ENCODE measurements around the gene HNRNPR. TPM values are rescaled to one million over a fixed set of nuclear protein-coding genes. Genes with fewer than 3 reads are reported as not detected.

Gene HNRNPR
- 229 TPM for total RNA-seq

DNA sequence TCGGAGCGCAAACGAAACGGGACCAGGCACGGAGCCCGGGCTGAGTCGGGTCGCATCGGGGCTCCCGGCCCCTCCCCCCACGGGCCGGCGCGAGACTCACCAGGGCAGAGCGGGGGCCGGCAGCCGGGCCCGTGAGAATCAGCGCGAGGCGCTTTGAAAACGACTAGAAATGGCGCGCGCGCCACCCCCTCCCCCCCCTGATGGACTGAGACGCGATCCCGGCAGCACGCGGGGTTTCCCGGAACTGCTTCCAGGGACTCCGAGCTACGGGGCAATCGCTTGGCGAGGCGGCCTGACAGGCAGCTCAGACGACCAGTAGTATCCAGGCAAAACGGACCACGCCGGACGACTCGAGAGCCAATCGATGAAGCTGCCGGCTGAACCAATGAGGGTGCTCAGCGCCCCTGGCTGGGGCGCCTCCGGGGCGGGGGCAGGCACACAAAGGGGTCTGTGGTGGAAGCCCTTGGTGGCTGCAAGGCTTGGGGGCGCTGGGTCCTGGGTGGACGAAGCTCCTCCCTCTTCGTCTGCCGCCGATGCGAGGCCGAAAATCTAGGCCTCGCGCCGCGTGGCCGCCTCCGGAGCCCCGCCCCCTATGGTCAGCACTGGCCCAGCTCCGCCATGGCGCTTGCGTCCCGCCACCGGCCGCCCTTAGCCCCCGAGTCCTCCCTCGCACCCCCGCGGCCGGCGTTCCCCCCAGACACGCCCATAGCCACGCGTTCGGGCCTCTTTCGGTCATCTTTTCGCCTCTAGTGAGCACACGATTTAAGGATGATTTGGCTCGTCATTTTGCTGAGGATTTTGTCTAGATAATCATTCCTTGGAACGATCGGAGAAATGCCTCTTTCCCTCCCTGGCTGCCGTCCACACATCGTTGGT lies at the start of gene HNRNPR:
Gene HNRNPR (minus strand): TSS at position 174 of the 876 bp plus-strand sequence. CDS start 3,276 bp downstream, outside the sequence.

DNA sequence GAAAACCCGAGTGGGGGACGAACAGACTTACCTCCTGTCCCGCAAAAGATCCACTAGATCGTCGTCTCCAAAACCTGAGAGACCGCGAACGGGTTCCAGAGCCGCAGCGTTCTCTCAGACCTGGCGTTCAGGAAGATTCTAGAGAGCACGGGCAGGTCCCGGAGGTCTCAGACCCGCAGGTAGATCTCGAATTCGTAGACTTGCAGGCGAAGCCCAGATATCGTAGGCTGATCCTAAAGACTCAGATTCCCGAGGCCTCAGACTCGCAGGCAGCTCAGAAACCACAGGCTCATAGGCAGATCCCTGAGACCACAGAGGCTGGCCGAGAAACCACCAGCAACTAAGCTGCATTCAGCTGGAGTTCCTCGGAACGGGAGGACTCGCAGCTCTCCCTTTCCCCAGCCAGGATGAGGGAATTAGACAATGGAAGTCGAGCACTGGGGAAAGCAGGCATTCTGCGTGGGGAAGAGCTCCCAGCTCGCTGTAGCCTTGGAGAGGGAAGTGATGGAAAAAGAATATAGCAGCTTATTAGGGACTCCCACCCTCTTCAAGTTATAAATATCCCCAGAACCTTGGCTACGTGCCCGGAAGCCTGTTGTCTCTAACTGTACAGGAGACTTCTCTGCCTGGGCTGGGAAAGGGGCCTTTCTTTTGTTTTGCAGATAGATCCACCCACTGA lies 25.4 kb upstream of the HNRNPR start, which contains the start of gene ZNF436:
Gene ZNF436 (minus strand): TSS at position 502 of the 679 bp plus-strand sequence. CDS start 1,831 bp downstream, outside the sequence.

Other genes starting within 250 kb of the HNRNPR start
- 10.3 TPM for gene LUZP1, start 175.4 kb downstream of the HNRNPR start, total RNA-seq
- gene HTR1D, start 126.8 kb downstream of the HNRNPR start, total RNA-seq: 0.31 TPM
- gene ZNF436, start 25.6 kb upstream of the HNRNPR start, total RNA-seq: 74.2 TPM
- 2.2 TPM for gene TCEA3, start 80.5 kb upstream of the HNRNPR start, total RNA-seq
- 9.7 TPM for gene ASAP3, start 139.9 kb upstream of the HNRNPR start, total RNA-seq
- gene E2F2, start 186.9 kb upstream of the HNRNPR start, total RNA-seq: 3.4 TPM
- gene ID3, start 215.2 kb upstream of the HNRNPR start, total RNA-seq: 11.9 TPM